Erythroblast (primary cell): ENCODE measurements around the gene EFHC2.

ENCODE experiments used
- DNase-seq, 2 experiments: peaks; one replicate each; lab custom pipeline; 2025; lab: John Stamatoyannopoulos, UW
- GATA1 ChIP-seq: IDR thresholded peaks from 2 replicates; pipeline ENCODE4 v1.6.1; 2011; ENCODE audit warnings: low read depth, mild to moderate bottlenecking, control low read depth, low read length, moderate library complexity
- POLR2A ChIP-seq: IDR thresholded peaks from 2 replicates; pipeline ENCODE4 v1.6.1; 2011; ENCODE audit warnings: mild to moderate bottlenecking, low read length

EFHC2 gene

GRCh38 chrX:44178274-44179053 lies 165.0 kb downstream of the EFHC2 start:
- TF ChIP-seq POLR2A (no peak), GATA1 (no peak)
- DNase-seq: no peak

GRCh38 chrX:44175455-44175854 lies 168.0 kb downstream of the EFHC2 start:
- TF ChIP-seq POLR2A (no peak), GATA1 (no peak)
- no peak for DNase-seq

GRCh38 chrX:44174061-44174460 lies 169.4 kb downstream of the EFHC2 start:
- no peak for DNase-seq
- TF ChIP-seq GATA1 (no peak), POLR2A (no peak)

DNA sequence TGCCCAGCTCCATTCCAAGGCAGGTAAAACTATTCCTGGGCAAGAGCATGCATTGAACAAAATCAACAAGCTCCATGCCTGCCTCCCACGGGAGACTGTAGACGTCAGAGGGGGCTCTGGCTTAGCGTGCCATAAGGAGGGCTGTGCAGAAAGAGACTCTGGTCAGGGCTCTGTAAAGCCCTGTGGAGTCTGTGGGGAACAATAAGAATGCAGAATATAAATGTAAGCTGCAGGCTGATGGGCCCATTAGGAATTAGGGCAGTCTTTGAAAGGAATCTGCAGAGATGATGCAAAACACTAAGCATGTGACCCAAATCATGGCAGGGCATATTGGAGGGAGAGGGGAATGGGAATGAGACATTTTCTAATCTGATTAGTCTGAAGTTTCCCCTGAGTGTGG lies 170.3 kb downstream of the EFHC2 start:
- DNase-seq: no peak
- TF ChIP-seq POLR2A: no peak
- no peak for TF ChIP-seq GATA1

- no peak for DNase-seq
- TF ChIP-seq GATA1: no peak
- TF ChIP-seq POLR2A: no peak
Measured at GRCh38 chrX:44167116-44167515, 176.4 kb downstream of the EFHC2 start.

DNA sequence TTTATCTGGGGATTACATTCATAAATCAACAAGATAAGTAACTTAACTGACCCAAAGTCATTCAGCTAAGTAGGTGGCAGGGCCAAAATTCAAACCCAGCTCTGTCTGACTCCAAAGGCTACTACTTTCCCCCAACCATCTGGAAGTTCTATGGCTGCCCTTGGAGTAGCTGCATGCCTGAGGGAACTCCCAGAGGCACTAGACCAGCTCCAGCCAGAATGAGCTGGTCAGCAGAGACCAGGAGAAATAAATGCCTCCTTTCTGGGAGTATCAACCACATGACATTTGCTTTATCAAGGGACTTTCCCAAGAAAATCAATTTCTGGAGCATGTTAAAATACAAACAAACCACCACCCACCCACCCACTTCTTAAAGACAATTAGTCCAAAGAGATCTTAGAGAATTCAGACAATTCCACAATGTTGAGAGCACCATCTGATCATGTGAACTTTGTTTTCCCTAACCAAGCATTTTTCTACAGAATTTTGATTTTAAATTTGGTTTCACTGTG lies 180.5 kb downstream of the EFHC2 start:
- no peak for DNase-seq
- no peak for TF ChIP-seq GATA1
- no peak for TF ChIP-seq POLR2A

DNA sequence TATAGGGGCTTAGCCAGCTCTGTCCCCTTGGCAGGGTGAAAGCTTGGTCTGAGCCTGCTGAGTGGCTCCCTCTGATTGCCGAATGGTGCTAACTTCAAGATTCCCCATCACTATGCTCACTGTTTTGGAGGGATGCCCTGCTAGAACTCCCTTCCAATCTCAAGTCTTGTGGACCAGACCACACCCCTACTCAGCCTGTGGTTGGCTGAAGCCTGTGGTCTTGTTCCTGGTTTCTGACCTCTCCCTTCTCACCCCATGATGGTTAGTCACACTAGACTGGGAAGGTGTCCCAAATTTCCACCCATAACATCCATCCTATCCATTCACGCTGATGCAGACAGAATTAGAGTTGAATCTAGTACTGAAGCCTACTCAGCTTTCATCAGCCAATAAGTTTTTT lies 185.6 kb downstream of the EFHC2 start:
- DNase-seq: no peak

DNA sequence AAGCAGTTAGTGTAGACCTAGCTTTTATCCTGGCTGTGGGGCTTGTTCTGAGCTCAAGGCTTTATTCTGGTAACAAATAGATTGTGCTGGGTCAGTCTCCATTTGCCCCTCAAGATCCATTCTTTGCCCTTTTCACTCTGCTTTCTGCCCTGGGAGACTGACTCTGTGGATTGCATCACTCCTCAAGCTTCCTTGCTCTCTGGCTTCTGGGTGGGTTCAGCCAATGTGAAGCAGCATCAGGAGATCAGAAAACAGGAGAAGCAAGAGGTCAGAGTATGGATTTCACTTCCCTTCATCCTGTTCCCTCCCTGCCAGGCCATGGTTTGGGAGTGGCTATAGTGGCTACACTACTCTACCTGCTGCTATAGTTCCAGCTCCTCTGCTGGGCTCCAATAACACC lies 186.2 kb downstream of the EFHC2 start:
- no peak for DNase-seq
- no peak for TF ChIP-seq GATA1
- TF ChIP-seq POLR2A: no peak

More for the DNA sequence above, 185.6 kb downstream of the EFHC2 start:
- no peak for TF ChIP-seq POLR2A
- TF ChIP-seq GATA1: no peak

DNA sequence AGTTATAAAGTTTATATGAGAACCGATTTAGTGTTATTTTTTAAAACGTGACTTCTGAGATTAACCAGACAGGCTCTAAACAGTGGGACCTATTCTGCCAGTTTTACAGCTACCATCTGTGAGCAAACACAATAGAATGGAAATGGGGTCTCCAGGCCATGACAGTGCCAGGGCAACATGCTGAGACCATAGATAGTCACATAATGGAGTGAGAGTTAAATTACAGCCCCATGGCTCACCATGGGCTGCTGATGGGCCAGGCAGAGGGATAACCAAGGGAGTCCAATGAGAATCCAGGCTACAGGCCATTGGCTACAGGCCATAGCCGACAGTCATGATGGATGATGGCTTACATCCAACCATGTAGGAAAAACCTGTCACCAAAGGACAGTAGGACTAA lies 186.7 kb downstream of the EFHC2 start:
- no peak for TF ChIP-seq POLR2A
- TF ChIP-seq GATA1: no peak
- DNase-seq: no peak

DNA sequence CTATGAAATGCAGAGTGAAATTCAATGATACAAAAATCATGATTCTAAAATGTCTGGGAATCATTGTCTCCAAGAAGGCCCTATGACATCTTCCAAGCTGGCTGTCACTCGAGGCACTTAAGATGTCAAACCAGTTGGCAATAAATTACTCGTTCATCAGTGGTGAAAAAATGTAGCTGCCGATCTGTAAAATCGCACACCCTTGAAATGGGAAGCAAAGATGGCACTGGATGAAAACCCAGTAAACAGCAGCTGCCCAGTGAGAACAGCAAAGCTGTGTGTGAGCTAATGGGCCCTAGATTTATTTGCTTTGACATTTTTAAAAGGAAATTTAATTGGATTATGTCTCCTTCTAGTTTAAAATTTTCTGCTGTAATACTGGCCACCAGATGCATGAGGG lies 188.3 kb downstream of the EFHC2 start:
- TF ChIP-seq GATA1 (no peak), POLR2A (no peak)
- no peak for DNase-seq

GRCh38 chrX:44152852-44153251 lies 190.6 kb downstream of the EFHC2 start:
- TF ChIP-seq GATA1 (no peak), POLR2A (no peak)
- DNase-seq: no peak

DNA sequence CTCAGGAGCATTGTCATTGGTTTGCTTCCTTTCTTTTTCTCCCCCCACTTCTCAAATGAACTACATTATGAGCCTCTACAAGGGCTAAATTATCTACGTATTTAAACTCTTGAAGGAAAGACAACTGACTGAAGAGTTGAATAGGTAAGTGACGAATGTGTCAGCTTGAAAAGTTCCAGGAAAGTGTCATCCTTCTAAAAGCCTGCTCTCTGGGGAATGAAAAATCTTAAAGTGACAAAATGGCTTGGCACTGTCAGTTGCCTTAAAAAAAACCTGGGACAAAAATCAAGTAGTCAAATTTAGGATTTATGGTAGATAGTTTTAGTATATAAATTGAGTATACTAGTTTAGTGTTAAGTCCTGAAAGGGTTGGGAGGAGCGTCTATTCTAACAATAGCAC lies 196.3 kb downstream of the EFHC2 start:
- TF ChIP-seq POLR2A (no peak), GATA1 (no peak)
- DNase-seq: no peak

DNA sequence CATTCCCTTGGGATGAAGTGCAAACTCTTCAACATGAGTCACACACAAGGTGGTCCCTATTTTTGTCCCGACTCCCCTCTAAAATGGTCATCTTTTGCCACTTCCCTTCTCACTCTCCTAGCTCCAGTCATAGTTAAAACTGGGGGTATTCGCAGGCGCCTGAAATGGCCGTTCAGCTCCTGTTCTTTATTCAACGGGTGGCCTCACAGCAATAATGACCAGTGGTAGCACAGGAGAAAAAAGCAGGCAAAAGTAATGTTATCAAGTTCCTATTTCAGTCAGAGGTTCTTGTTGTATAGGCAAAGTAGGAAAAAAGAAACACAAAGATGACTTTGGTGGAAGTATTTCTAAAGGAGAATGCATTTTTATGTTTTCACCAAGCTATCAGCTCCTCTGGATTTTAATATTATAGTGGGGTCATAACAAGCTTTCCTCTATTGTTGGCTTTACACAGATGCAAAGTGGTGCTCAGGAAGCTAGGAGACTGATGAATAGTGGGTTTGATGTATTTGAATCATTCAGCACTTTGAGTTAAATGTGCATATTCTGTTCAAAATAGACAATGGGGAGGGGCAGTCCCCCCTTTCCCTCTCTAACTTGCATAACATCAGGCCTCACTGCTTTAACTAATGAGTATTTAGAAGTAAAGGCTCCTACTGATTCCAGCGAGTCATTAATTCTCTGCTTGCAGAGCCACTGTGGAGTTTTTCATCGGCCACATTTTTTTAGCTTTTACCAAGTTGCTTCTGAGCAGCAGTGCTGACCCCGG lies 199.1 kb downstream of the EFHC2 start:
- DNase-seq: no peak
- TF ChIP-seq GATA1: no peak
- TF ChIP-seq POLR2A: no peak

- no peak for DNase-seq
- TF ChIP-seq GATA1: no peak
- no peak for TF ChIP-seq POLR2A
Measured at GRCh38 chrX:44143061-44143602, 200.3 kb downstream of the EFHC2 start.

GRCh38 chrX:44130189-44130588 lies 213.3 kb downstream of the EFHC2 start:
- DNase-seq: no peak
- no peak for TF ChIP-seq POLR2A
- TF ChIP-seq GATA1: no peak
